ENCODE data around the gene AK9.
A peak's percentile ranks its signal among the peaks of the same experiment; 100 is the strongest.

Gene AK9

DNA sequence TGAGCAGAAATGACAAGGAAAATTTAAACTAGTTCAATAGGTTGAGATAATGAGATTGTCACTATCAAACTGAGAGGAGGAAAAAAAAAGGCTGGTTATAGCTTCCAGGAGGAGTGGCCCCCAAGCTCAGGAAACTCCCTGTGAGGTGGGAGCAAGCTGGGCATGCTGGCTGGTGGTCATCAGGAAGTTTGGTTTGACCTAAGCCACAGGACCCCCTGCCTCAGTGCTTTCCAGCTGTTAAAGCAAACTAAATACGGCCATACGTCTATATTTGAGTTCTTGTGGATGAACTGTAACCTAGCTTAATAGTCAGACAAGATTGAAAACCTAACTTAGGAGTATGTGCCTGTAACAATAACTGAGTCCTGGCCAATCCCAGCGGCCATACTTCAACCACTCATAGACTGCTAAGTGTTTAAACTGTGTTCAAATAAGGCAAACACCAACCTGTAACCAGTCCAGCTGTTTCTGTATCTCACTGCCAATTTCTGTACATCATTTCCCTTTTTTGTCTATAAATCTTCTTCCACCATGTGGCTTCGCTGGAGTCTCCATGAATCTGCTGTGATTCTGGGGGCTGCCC, 183.4 kb downstream of the AK9 start:
- no peak for DNase-seq

- no peak for DNase-seq
Observed at GRCh38 chr6:109506841-109507240, 184.2 kb downstream of the AK9 start.

GRCh38 chr6:109506314-109506713, 184.7 kb downstream of the AK9 start:
- DNase-seq: no peak

- no peak for DNase-seq
Observed at GRCh38 chr6:109503327-109504224, 187.4 kb downstream of the AK9 start.

GRCh38 chr6:109498936-109499335, 192.1 kb downstream of the AK9 start:
- no peak for DNase-seq

DNA sequence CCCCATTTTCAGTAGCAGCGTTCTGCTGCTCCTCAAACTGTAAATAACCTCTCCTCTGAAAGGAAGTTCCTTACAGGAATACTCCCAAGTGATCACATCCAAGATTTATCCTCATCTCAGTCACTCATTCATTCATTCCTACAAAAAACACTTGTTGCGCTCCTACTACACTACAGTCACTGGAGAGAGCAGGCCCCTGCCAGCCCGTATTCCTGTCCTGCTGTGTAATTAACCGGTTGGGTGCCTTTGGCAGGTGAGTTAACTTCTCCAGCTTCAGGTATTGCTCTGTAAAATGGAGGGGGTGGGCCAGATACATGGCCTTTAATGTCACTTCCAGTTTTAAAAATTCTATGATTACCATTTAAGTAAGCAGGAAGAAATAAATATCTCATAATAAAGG, 192.9 kb downstream of the AK9 start:
- no peak for DNase-seq

DNA sequence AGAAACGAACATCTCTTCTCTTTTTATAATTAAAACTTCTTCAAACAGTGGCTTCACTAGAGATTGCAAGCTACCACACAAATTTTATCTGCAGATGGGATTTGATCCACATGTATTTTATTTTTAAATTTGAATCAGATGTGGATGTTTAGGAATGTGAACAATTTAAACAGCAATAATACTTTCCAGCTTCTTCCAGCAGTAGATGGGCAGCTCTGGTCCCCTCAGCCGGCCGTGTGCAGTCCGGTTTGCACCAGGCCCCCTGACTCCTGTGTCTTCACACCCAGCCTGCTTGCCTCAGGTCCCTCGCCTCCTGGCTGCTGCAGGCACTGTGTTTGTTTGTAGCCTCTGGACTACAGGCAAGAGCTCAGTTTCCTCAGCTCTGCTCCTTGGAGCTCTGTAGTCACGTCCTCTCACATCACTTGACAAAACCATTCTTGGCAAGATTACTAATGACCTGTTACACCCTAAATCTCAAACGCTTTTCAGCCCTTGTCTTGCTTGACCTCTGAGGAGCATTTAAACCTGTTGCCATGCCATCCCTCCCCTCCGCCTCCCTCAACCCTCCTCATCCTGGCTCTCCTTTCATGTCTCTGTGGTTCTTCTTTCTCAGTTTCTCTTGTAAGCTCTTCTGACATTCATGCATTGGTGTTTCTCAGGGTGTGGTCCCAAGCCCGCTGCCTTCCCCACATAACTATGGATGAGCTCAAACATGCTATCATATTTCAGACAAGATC, 194.8 kb downstream of the AK9 start:
- DNase-seq: no peak

DNA sequence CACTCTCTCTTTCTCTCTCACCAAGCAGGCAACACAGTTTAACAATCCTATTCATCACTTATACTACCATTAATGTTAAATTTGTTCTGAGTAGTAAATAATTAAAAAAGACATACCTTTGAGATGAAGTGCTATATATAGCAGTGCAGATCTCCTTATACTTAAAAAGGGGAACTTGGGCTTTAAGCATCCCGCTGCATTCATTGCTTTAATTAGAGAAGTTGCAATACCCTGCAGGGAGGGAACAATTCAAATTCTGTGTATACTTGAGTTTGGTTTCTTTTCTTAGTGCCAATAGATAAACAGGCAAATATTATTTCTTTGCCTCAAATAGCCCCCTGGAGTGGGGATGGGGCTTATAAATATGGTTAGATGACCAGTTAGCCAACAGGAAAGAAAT, 197.1 kb downstream of the AK9 start:
- DNase-seq: no peak

DNA sequence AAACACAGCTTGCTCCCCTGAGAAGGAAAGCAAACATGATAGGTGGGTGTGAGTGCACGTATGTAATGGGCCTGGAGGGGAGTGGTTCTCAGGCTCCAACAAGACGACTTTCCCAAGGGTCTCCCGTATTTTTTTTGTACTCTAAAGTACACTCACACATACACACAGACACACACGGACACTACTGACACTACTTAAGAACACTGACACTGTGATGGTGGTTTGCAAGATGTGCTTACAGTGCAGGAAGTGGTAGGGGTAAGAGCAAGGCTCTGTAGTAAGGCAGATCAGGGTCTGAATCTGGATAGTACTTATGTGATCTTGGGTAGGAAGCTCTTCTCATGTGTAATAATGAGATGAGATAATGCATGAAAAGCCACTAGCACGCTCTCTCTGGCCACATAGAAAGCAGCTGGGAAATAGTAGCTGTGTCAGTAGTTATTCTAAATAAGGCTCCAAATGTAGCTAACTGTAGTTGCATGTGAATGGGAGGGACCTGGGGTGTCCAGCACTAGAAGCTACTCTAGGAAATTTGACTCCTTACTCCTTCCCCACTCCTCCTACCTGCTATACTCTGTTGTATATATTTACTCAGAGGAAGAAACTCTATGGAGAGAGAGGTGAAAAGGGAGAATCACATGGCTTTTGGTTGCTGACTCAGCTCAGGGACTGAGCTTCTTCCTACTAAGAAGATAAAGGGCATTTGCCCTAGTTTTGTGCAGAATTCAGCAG, 199.6 kb downstream of the AK9 start:
- DNase-seq: no peak

- DNase-seq: no peak
Observed at GRCh38 chr6:109490713-109491112, 200.3 kb downstream of the AK9 start.

DNA sequence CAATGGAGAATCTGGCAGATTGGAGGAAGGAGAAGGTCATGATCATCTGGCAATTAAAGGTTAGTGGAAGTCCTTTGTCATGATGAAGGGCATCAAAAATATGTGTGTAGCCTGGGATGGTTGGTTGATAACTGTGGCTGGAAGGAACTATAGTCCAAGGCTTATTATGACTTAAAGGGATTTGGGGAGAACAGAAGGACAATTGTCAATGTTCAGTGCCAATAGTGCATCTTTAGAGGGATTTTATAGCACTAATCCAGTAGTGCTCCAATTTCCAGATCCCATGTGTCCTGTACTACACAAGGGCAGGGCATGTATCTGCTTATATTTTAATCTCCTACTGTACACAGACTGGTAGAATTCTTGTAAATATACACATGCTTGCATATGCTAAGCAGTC, 203.0 kb downstream of the AK9 start:
- no peak for DNase-seq

- no peak for DNase-seq
Observed at GRCh38 chr6:109486068-109486467, 204.9 kb downstream of the AK9 start.

GRCh38 chr6:109485266-109485935, 205.6 kb downstream of the AK9 start:
- no peak for DNase-seq

DNA sequence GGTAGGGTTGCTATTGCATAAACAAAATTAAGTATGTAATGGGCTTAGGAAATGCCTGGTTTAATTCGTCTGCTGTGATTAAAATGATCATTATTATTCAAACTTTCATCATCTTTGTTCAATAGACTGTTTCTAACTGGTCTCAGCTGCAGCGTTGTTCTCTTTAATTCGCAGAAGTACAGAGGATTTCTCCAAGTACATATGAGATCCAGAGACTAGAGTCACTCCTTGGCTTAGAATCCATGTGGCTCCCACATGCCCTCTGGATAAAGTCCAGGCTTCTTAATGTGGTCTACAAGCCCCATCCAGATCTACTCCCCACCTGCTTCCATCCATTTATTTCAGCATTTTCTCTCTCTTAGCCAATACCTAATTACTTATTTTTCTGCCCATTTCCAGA, 206.9 kb downstream of the AK9 start:
- DNase-seq: no peak

- no peak for DNase-seq
Observed at GRCh38 chr6:109483735-109484057, 207.3 kb downstream of the AK9 start.

- DNase-seq: peak; percentile 87
Observed at GRCh38 chr6:109482905-109483734, 207.9 kb downstream of the AK9 start, which contains the start of gene ZBTB24. ZBTB24 (minus strand) TSS chr6:109483219; CDS start chr6:109482026, 1,193 bp downstream.

DNA sequence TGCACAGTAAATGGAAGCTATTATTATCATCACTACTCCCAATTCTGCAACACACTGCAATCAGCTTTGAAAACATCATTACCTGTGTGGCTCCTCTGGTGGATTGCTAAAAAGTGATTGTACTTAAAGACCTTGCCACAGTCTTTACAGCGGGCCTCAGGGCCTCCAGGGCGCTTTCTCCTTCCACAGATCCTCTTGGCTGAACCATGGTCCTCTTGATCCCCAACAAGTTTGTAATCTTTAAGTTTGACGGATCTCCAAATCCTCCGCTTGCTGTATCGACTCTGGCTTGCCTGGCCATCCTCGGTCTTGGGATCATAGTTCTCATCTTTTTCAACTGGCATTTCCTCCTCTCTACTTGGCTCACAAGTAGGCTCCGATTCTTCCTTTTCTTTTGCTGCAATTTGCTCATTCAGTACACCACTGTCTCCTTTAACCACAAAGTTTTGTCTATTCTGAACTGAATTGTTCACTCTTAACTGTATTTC, 210.0 kb downstream of the AK9 start:
- DNase-seq: no peak

- no peak for DNase-seq
Observed at GRCh38 chr6:109478841-109479624, 212.0 kb downstream of the AK9 start.

DNA sequence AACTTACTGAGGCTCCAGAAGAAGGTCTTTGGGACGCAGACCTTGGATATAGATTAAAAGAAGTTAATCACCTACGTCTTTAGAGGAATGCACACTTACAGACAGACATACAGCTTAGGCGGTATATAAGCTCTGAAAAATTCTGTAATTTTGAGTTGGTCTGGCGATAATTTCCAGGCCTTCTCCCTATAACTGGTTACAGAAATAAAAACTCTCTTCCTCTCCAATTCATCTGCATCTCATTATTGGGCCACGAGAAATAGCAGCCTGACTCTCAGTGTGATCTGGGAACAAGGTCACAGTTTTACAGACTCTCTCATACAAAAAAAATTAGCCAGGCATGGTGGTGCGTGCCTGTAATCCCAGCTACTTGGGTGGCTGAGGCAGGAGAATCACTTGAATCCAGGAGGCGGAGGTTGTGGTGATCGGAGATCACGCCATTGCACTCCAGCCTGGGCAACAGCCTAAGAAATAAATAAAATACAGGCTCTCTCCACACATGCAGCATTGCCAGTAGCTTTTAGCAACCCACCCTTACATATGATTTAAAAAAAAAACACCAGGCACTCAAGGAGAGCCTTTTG, 212.7 kb downstream of the AK9 start:
- no peak for DNase-seq

GRCh38 chr6:109477725-109478124, 213.3 kb downstream of the AK9 start:
- no peak for DNase-seq

Data from stimulated activated CD4-positive, alpha-beta T cell treated with anti-CD3 and anti-CD28 coated beads, Interleukin-1b, Interleukin-23, amount 100 ng/mL, for 48 hours (primary cell).